Astrocyte (in vitro differentiated cells and primary cell): ENCODE results near the gene KLK12.

ENCODE experiments used
- EZH2 ChIP-seq: IDR thresholded peaks from 2 replicates; pipeline ENCODE4 v1.6.1; 2012; ENCODE audit warnings: mild to moderate bottlenecking, low read length, inconsistent platforms; ENCODE audit not compliant: insufficient read depth
- TF ChIP-seq, protein P1 (sequence below): IDR thresholded peaks from 2 replicates; pipeline ENCODE4 v1.5.1; 2011; ENCODE audit warnings: low read depth, mild to moderate bottlenecking, inconsistent platforms, low read length, moderate library complexity; ENCODE audit not compliant: insufficient read depth

DNA sequence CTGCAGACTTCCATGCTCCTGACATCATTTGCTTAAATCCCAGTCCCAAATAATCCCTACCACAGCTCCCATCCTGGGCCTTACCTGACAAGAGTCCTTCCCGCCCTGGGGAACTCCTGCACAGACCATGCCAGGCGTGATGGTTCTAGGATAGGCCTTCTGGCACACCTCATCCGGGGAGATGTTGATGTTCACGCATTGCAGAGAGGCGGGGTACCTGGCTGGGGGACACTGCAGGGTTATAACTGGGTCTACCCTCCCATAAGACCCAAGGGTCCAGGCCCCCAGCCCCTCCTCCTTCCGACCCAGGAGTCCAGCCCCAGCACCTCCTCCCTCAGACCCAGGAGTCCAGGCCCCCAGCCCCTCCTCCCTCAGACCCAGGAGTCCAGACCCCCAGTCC is 43.9 kb upstream of the KLK12 start:
- TF ChIP-seq, protein P1, sequence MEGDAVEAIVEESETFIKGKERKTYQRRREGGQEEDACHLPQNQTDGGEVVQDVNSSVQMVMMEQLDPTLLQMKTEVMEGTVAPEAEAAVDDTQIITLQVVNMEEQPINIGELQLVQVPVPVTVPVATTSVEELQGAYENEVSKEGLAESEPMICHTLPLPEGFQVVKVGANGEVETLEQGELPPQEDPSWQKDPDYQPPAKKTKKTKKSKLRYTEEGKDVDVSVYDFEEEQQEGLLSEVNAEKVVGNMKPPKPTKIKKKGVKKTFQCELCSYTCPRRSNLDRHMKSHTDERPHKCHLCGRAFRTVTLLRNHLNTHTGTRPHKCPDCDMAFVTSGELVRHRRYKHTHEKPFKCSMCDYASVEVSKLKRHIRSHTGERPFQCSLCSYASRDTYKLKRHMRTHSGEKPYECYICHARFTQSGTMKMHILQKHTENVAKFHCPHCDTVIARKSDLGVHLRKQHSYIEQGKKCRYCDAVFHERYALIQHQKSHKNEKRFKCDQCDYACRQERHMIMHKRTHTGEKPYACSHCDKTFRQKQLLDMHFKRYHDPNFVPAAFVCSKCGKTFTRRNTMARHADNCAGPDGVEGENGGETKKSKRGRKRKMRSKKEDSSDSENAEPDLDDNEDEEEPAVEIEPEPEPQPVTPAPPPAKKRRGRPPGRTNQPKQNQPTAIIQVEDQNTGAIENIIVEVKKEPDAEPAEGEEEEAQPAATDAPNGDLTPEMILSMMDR, result no peak
- no peak for TF ChIP-seq EZH2
